ENCODE results near the gene C6.

The C6 gene

GRCh38 chr5:41118177-41118576 is 95.2 kb downstream of the C6 start:
- no peak for DNase-seq

GRCh38 chr5:41115281-41115680 is 98.1 kb downstream of the C6 start:
- no peak for DNase-seq

GRCh38 chr5:41112486-41113455 is 100.6 kb downstream of the C6 start:
- no peak for DNase-seq

- DNase-seq: no peak
Measured at GRCh38 chr5:41109186-41109585, 104.1 kb downstream of the C6 start.

GRCh38 chr5:41102341-41102740 is 111.0 kb downstream of the C6 start:
- no peak for DNase-seq

- DNase-seq: no peak
Measured at GRCh38 chr5:41097642-41098041, 115.7 kb downstream of the C6 start.

GRCh38 chr5:41095324-41096101 is 117.8 kb downstream of the C6 start:
- no peak for DNase-seq

- DNase-seq: no peak
Measured at GRCh38 chr5:41094871-41095270, 118.5 kb downstream of the C6 start.

GRCh38 chr5:41093803-41094202 is 119.5 kb downstream of the C6 start:
- DNase-seq: no peak

All from NCI-H510A (cell line).